Islet precursor cell (in vitro differentiated cells): ENCODE results near the gene ILF3.

ENCODE experiments used
- DNase-seq: peaks from one replicate; pipeline ENCODE4 v3.0.0-alpha.2; 2018

ILF3 gene

DNA sequence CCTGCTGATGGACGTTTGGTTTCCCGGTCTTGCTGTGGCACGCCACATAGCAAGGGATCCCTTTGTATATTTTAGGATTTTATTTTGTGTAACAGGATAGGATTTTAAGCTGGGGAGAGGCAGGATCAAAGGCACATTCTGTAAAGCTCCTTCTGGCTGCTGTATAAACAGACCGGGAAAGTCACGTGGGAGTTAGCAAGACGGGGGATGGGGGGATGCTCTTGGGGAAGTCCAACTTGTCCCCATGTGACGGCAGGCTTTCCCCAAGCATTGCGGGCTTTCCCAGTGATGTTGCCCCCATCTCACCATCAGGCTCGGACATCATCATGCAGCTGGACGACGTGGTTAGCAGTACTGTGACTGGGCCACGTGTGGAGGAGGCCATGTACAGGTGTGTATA is 52.8 kb downstream of the ILF3 start:
- no peak for DNase-seq

DNA sequence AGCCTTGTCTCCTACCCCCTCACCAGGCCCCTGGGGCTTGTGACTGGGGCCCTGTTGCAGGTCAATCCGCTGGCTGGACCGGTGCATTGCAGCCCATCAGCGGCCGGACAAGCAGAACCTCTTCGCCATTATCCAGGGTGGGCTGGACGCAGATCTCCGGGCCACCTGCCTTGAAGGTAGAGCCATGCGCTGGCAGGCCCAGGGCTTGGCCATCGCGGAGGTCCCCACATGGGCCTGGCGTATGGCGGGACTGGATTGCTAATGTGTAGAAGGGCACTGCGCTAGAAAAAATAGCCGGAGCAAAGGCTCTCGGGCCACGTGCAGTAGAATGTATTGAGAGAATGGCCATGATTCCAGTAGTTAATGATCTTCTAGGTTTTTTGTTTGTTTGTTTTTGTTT is 53.3 kb downstream of the ILF3 start:
- no peak for DNase-seq

DNA sequence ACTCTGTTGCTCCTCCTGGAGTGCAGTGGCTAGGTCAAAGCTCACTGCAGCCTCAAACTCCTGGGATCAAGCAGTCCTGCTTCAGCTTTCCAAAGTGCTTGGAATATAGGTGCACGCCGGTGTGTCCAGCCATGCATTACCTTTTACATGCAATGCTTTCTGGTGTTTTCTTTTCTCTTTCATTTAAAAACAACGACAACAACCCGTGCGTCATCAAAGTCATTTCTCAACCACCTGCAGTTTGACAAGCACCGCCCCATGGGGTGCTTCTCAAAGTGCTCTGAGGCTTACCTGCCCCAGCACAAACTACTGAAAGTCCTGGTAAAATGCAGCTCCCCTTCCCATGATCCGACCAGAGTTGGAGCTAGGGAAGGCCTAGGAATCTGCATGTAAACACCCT is 54.1 kb downstream of the ILF3 start:
- no peak for DNase-seq

DNA sequence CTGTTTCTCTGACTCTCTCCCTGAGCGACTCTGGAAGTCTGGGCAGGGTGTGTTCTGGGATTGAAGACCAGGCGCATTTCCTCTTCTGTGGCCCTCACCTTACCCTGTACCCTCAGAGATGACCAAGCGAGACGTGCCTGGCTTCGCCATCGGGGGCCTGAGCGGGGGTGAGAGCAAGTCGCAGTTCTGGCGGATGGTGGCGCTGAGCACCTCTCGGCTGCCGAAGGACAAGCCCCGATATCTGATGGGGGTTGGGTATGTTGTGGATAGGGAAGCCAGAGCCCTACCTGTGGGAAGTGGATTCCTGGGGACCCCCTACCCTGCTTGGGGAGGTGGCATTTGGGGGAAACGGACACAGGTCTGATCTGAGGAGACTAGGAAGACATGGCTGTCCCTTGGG is 57.9 kb downstream of the ILF3 start:
- no peak for DNase-seq

DNA sequence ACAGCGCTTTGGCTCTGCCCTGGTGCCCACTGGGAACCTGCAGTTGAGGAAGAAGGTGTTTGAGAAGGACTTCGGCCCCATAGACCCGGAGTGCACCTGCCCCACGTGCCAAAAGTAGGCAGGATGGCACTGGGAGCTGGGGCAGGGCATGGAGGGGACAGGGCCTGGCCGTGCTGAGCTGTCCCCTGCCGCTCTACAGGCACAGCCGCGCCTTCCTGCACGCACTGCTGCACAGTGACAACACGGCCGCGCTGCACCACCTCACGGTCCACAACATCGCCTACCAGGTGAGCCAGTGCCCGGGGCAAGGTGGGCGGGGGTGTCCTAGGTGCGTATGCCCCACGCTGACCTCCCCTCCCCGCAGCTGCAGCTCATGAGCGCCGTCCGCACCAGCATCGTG is 58.6 kb downstream of the ILF3 start:
- no peak for DNase-seq

DNA sequence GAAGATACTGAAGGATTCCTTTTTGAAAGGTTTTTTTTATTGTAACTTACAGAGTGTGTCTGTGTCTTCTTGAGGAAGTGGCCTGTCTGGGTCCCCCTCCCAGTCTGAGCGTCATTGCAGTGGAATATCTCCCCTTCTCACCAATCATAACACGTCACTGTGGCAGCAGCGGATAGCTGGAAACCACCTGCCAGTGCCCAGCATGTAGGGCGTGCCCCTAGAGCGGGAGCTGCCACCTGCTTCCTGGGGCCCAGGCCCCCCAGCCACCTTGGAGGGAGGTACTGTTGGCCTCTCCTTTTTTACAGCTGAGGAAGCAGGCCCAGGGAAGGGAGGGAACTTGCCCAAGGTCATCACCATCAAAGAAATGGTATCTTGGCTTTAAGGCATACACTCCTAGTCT is 59.2 kb downstream of the ILF3 start:
- no peak for DNase-seq

DNA sequence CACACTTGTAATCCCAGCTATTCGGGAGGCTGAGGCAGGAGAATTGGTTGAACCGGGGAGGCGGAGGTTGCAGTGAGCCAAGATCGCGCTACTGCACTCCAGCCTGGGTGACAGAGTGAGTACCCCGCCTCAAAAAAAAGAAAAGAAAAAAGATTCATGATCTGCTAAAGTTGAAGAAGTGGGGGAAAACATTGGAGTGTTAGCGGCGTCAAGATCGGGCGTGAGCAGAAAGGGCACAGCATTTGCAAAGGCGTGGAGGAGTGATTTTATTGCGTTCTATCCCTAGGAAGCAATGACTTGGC is 62.9 kb downstream of the ILF3 start:
- DNase-seq: no peak

DNA sequence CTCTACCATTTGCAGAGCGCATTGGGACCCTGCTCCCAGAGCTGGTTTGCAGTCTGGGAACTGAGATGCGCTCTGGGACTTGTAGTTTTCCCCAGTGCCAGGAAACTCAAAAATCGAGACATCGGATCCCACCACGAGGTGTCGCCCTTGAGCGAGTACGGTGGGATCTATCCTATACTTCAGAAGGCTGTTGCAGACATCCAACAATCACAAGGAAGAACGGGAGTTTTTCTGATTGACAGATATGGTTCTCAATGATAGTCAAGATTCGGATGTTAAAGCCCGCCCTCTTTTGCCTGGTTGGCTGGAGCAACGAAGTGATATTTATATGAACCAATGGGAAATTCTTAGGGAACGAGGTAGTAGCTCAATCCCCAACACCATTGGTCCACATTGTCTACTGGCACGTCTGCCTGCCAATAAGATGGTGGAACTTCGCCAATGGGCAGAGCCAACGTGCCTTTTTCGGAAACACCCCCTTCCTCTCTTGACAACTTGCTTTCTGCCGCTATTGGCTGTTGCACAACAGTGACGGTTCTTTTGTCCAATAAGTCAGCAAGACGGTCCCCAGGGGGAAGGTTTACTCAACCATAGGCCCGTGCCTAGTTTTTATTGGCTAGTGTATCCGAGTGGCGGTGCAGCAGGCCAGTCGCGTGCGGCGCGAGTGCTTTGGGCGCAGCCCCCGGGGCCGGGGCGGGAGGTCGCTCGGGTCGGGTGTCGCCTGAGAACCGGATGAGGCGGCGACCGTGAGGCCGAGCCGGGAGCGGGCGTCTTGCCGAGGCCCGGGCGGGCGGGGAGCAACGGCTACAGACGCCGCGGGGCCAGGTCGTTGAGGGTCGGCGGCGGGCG is 63.4 kb downstream of the ILF3 start, which contains the start of gene DNM2:
Gene DNM2, plus strand, starts transcription at position 724 of the 849 bp plus-strand sequence. CDS start 164 bp downstream, outside the sequence.
- DNase-seq: peak; percentile 100

DNA sequence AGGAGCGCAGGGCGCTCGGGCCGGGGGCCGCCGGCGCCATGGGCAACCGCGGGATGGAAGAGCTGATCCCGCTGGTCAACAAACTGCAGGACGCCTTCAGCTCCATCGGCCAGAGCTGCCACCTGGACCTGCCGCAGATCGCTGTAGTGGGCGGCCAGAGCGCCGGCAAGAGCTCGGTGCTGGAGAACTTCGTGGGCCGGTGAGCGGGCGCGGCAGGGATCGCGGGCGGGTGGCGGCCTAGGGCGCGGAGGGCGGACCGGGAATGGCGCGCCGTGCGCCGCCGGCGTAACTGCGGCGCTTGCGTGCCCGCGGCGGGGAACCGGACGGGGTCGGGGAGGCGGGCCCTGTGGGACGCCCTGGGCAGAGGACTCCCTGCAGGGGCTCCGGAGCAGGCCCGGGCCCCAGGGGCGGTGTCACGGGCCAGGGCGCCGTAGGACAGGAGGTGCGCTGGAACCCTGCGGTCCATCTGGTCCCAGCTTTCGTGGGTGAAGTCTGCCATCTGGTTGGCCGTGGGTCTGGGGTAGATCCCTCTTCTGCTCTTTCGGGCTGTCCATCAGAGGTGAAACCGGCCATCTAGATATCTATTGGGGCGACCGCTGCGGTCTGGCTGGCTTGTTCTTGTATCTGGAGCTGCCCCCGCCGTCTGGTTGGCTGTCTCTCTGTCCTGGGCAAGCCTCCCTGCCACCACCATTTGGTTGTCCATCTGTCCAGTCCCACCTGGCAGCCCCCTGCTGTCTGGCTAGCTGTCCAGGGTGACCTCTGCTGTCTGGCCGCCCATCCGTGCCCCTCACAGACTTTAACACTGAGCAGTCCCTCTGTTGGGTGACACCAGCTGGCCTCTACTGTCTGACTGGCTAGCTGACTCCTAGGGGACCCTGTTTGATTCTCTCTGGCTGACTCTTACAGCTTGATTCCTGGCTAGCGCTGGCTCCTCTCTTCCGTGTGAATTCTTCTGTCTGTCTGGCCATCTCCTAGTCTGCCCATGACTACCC is 64.4 kb downstream of the ILF3 start:
- DNase-seq: peak; percentile 70

DNA sequence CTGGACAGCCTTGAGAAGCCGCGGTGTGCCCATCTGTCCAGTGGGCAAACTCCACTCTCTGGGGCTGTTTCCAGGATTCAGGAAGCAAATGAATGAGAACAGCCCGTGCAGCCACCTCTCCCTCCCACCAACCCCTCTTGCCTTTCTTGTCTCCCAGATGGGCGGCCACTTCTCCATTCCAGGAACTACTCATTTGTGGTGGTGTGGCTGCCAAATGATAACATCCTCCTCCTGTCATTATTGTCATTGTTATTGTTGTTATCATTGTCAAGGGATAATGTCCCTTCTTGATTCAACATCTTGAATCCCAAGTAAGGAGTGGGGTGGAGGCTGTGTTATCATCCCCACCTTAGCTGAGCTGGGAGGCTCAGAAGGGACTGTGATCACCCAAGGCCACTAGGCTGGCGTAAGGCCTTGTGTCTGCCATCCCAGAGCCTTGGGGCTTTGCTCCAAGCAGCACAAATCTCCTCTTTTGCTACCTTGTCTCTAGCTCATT is 65.4 kb downstream of the ILF3 start:
- no peak for DNase-seq

DNA sequence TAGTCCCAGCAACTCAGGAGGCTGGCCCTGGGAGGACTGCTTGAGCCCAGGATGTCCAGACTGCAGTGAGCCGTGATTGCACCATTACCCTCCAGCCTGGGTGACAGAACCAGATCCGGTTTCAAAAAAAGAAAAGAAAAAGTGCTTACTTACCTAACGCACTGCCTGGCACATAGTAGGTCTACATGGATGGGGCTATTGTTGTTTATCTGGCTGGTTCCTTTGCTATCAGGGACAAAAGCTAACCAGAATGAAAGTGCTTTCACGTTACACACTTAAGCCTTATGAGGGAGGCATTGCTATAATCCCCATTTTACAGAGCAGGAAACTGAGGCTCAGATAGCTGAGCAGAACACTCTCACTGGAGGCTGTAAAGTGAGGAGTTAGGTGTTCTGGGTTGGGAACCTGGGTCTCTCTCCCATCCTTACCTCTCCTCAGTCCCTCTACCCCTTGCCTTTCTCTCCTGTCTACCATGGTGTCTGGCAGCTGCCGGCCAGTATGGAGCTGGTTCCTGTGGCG is 66.5 kb downstream of the ILF3 start:
- DNase-seq: no peak

DNA sequence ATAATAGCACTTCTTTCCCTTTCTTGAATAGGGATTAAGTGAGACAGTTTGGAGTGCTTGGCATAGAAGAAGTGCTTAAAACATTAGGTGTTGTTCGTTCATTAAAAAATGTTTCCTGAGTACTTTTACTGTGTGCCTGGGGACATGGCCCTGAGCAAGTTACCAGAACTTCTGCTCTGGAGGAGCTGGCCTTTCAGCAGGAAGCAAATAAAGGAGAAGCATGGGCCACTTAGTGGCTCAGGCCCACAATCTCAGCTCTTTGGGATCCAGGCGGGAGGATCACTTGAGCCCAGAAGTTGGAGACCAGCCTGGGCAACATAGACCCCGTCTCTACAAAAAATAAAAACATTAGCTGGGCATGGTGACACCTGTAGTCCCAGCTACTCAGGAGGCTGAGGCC is 69.4 kb downstream of the ILF3 start:
- DNase-seq: no peak

DNA sequence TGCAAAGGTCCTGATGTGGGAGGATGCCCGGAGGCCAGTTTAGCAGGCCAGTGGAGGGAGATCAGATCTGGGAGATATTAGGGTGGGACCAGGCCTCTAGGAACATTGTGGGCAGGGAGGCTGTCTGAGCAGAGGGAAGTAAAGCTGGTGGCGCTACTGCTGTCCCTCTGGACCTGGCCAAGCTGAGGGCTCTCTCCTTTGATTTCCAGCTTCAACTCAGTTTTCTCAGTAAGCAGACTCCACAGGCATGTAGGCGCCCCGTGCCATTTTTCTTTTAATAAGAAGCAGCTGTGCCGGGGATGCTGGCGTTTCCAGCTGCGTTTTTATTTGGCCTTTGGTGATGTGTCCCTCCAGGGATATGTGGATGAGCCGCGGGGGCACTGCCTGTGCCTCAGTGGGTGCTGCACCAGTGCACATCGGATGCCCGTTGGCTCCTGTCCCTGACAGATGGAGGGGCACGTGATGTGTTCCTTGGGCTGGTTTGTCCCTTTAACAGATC is 70.5 kb downstream of the ILF3 start:
- DNase-seq: no peak

DNA sequence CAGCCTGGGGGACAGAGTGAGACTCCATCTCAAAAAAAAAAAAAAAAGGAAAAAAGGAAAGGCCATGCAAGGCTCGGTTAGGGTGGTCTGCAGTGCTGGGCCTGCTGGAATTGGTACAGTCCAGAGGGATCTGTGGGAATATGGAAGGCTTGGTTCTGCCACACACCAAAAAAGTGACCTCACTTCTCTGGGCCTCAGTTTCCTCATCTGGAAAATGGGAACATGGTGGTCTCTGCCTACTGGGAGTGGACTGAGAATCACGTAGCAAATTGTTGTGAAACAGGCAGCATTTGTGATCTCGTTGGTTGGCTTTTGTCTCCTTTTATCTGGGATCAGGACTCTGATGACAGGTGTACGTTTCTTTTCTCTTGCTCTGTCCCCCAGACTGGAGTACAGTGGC is 71.3 kb downstream of the ILF3 start:
- DNase-seq: no peak

DNA sequence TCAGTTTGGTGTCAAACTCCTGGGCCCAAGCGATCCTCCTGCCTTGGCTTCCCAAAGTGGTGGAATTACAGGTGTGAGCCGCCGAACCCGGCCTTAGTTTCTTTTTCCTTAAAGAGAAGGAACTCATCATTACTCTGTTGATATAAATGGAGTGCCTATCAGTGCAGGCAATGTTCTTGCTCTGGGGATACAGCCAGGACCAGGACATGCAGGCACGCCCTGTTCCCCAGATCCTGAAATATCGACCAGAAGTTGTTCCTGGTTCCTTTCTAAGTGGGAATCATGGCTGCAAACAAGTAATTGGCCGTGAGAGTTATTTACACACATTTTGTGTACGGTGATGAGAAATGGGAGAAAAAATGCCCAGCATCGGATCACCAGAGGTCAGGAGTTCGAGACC is 72.1 kb downstream of the ILF3 start:
- no peak for DNase-seq

DNA sequence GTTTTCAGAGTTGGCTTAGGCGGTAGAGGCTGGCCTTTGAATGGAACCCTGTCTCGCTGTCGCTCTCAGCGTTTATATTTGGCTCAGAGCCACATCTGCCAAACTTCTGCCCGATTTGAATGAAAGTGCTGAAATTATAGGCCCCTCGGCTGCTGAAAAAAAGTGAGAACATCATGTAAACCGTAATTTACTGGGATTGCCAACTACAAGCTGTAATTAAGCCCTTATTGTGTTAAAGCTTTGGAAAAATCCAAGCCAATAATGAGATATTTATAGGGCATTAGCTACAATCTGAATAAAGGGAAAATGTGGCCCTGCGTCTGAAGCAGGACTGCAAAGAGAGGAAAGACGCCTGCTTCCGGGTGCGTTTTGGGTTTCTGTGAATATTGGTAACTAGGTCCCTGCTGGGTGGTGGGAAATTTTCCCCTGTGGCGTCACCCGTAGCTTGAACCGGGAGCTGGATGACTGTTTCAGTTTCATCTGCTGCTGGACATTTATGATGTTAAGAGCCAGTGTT is 73.6 kb downstream of the ILF3 start:
- no peak for DNase-seq

DNA sequence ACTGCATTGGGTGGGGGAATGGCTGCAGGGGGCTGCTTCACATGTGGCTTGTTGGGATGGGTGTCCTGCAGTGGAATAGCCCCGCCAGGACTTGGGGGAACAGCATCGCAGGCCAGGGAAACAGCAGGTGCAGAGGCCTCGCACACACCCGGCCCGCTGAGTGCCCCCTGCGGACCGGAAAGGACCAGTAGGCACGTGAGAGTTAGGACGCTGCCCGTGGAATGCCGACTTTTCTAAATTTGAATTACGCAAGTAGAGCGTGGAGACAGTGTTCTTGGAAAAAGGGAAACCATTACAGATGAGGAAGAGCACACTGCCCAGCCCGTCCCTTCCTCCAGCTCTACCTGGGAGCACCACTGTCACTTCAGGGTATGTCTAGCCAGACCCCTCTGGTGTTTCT is 75.3 kb downstream of the ILF3 start:
- DNase-seq: no peak

DNA sequence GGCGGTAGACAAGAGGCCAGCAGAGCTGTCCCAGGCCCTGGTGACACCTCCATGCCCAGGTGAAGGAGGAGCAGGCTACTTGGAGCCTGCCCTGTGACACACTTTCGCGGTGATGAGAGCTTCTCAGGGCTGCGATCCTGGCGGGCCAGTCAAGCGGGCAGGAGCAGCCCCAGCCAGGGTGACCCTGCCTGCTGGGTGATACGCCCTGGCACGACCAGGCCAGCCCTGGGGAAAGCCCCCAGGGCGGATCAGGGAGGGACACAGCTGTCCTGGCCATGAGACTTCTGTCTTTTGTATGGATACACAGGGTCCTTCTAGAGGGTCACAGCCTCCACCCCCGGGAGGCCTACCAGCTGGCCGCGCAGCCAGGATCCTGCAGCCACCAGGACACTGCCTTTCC is 76.8 kb downstream of the ILF3 start:
- DNase-seq: no peak

DNA sequence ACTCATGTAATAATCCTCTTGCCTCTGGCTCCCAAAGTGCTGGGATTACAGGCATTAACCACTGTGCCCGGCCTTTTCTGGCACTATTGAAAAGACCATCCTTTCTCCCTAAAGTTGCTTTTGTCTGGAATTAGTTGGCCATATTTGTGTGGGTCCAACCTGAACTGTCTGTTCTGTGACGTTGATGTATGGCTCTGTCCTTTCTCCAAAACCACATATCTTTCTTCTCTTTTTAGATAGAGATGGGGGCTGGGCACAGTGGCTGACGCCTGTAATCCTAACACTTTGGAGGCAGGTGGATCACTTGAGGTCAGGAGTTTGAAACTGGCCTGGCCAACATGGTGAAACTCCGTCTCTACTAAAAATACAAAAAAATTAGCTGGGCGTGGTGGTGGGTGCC is 81.6 kb downstream of the ILF3 start:
- no peak for DNase-seq

DNA sequence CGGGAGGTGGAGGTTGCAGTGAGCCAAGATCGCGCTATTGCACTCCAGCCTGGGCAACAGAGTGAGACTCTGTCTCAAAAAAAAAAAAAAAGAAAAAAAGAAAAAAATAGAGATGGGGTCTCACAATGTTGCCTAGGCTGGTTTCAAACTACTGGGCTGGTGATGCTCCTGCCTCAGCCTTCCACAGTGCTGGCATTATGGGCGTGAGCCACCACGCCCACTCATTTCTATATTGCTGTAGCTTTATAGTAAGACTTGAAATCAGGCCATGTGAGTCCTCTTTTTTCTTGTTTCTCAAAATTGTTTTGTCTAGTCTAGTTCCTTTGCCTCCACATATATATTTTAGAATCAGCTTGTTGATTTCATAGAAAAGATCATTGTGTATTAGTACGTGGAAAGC is 82.0 kb downstream of the ILF3 start:
- no peak for DNase-seq

DNA sequence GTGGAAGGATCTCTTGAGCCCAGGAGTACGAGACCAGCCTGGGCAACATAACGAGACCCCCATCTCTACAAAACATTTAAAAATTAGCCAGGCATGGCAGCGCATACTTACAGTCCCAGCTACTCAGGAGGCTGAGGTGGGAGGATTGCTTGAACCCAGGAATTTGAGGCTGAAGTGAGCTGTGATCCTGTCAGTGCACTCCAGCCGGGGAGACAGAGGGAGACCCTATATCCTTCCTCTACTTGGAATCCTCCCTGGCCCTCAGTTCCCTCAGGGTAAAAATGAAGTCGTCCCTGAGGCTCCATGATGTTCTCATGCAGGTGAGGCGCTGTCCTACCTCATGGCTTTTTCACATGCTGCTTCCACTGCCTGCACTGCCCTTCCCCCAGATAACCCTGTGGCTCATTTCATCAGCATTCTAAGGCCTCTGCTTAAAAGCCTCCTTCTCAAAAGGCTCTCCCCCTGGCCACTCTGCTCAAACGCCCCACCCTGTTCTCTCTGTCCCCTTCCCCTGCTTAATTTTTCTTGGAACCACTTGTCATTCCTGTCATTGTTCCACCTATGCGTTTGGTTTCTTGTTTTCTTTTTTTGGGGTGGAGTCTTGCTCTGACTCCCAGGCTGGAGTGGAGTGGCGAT is 82.9 kb downstream of the ILF3 start:
- peak; percentile 64 for DNase-seq

DNA sequence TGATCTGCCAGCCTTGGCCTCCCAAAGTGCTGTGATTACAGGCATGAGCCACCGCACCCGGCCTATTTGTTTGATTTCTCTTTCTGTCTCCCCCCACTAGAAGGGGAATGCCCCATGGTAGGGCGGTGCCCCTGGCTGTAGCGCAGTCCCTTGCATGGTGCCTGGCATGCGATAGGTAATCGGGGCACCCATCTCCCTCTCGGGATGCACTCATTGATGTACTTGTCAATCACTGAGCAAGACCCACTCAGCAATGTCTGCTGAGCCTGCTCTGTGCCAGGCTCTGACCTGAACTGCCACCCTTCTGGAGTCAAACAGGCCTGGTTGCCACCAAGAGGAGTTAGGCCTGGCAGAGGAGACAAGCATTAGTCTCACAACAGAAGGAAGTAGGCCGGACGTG is 83.6 kb downstream of the ILF3 start:
- DNase-seq: no peak

DNA sequence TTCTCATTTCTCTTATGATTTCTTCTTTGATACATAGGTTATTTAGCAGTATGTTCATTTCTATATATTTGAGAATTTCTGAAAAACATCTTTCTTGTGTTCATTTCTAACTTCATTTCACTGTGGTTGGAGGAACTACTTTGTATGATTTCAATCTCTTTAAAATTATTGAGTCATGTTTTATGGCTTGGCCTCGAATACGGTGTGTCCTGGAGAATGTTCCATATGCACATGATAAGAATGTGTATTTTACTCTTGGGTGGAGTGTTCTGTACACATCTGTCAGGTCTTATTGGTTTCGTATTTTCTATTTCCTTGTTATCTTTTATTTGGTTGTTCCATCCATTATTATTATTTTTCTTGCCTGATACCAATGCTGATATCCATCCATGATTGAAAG is 86.7 kb downstream of the ILF3 start:
- DNase-seq: no peak
